Thymus (tissue), 11 donors: ENCODE results near the gene UPK3BL1. TPM values are rescaled to one million over a fixed set of nuclear protein-coding genes. Genes with fewer than 3 reads are reported as not detected.
"Not testable (repeated sequence)": the region's sequence is repeated elsewhere in the genome, so short reads cannot be mapped to it uniquely, and the experiment has no call there.

Experiments used
- DNase-seq, 9 donors: peaks; one replicate each; pipeline ENCODE4 v3.0.0-alpha.2; 2013; ENCODE audit warnings: low spot score in 9 of 9, low read depth in 6 of 9, missing footprints in 1 of 9
- H3K27ac ChIP-seq, 2 donors: one replicate each; pipeline ENCODE4 v1.5.1; 2013; ENCODE audit warnings: control low read depth in 1 of 2, low read depth in 1 of 2, low read length in 1 of 2, mild to moderate bottlenecking in 1 of 2, moderate library complexity in 1 of 2
- H3K27me3 ChIP-seq, 2 donors: one replicate each; pipeline ENCODE4 v1.5.1; 2013; ENCODE audit warnings: low read length in 1 of 2; ENCODE audit not compliant: control insufficient read depth in 2 of 2, insufficient read depth in 1 of 2
- H3K36me3 ChIP-seq, 2 donors: one replicate each; pipeline ENCODE4 v1.5.1; 2013; ENCODE audit warnings: low read length in 1 of 2, mild to moderate bottlenecking in 1 of 2, moderate library complexity in 1 of 2; ENCODE audit not compliant: control insufficient read depth in 2 of 2, insufficient read depth in 2 of 2
- H3K4me1 ChIP-seq, 2 donors: one replicate each; pipeline ENCODE4 v1.5.1; 2013; ENCODE audit warnings: low read length in 2 of 2; ENCODE audit not compliant: control insufficient read depth in 2 of 2, insufficient read depth in 2 of 2
- H3K4me3 ChIP-seq, 2 donors: one replicate each; pipeline ENCODE4 v1.5.1; 2013; ENCODE audit warnings: low read length in 2 of 2, control low read depth in 1 of 2, mild to moderate bottlenecking in 1 of 2
- H3K9me3 ChIP-seq, 2 donors: one replicate each; pipeline ENCODE4 v1.5.1; 2013; ENCODE audit warnings: low read length in 1 of 2, mild to moderate bottlenecking in 1 of 2; ENCODE audit not compliant: control insufficient read depth in 2 of 2, insufficient read depth in 1 of 2
- WGBS: extraction: QIAGEN DNeasy Blood & Tissue Kit; methylation state at CpG from one replicate; pipeline ENCODE4 v1.1.7; 2013; 5-methylcytosine and 5-hydroxymethylcytosine counted together
- polyA plus RNA-seq: library from polyadenylated mRNA; stranded (reverse); fragments of 200-250 nt; gene quantifications from one replicate; pipeline ENCODE4 v1.2.3, GENCODE V29; 2013
- total RNA-seq: library from RNA; stranded (reverse); fragments of 120-200 nt; gene quantifications from one replicate; pipeline ENCODE4 v1.2.4, GENCODE V29; 2013
- donor health status: healthy.

UPK3BL1 gene
- total and polyA plus RNA-seq, 2 donors: 11.5 to 256 TPM

GRCh38 chr7:102599699-102600098, 42.9 kb downstream of the UPK3BL1 start:
- not testable (repeated sequence) for H3K27me3 ChIP-seq, H3K4me3 ChIP-seq, H3K36me3 ChIP-seq, H3K9me3 ChIP-seq, H3K4me1 ChIP-seq, H3K27ac ChIP-seq, DNase-seq
- WGBS: no CpG with 5 or more reads among the region's 9 CpGs

- not testable (repeated sequence) for H3K27me3 ChIP-seq, H3K4me3 ChIP-seq, H3K4me1 ChIP-seq, H3K27ac ChIP-seq, H3K9me3 ChIP-seq, DNase-seq, H3K36me3 ChIP-seq
- 79% methylated on average over 4 of the region's 10 CpGs for WGBS
Observed at GRCh38 chr7:102596036-102596435, 46.6 kb downstream of the UPK3BL1 start.

- not testable (repeated sequence) for H3K27me3 ChIP-seq, H3K4me3 ChIP-seq, DNase-seq, H3K4me1 ChIP-seq, H3K36me3 ChIP-seq, H3K27ac ChIP-seq, H3K9me3 ChIP-seq
- WGBS: no CpG with 5 or more reads among the region's 68 CpGs
Observed at GRCh38 chr7:102593637-102594334, 48.8 kb downstream of the UPK3BL1 start.

- H3K27ac ChIP-seq, H3K4me1 ChIP-seq, H3K36me3 ChIP-seq, H3K4me3 ChIP-seq, H3K27me3 ChIP-seq, DNase-seq, H3K9me3 ChIP-seq: not testable (repeated sequence)
- 37% methylated on average over 6 of the region's 26 CpGs for WGBS
Observed at GRCh38 chr7:102592477-102593019, 50.0 kb downstream of the UPK3BL1 start.

GRCh38 chr7:102589857-102590256, 52.7 kb downstream of the UPK3BL1 start:
- H3K27me3 ChIP-seq, H3K36me3 ChIP-seq, H3K4me1 ChIP-seq, H3K27ac ChIP-seq, H3K4me3 ChIP-seq, DNase-seq, H3K9me3 ChIP-seq: not testable (repeated sequence)
- WGBS: no CpG with 5 or more reads among the region's 9 CpGs

Other genes starting within 250 kb of the UPK3BL1 start
- gene PRKRIP1, start 246.4 kb downstream of the UPK3BL1 start, total RNA-seq: 19.4 TPM
- gene PRKRIP1, start 246.4 kb downstream of the UPK3BL1 start, polyA plus RNA-seq: 54.4 TPM
- gene ORAI2, start 209.2 kb downstream of the UPK3BL1 start, total RNA-seq: 13.6 TPM
- 11.6 TPM for gene ORAI2, start 209.2 kb downstream of the UPK3BL1 start, polyA plus RNA-seq
- 10.0 TPM for gene ALKBH4, start 177.9 kb downstream of the UPK3BL1 start, total RNA-seq
- gene ALKBH4, start 177.9 kb downstream of the UPK3BL1 start, polyA plus RNA-seq: 11.4 TPM
- 16.2 TPM for gene LRWD1, start 177.8 kb downstream of the UPK3BL1 start, total RNA-seq
- 19.9 TPM for gene LRWD1, start 177.8 kb downstream of the UPK3BL1 start, polyA plus RNA-seq
- 76.0 TPM for gene POLR2J, start 163.9 kb downstream of the UPK3BL1 start, total RNA-seq
- 67.1 TPM for gene POLR2J, start 163.9 kb downstream of the UPK3BL1 start, polyA plus RNA-seq
- gene RASA4B, start 125.0 kb downstream of the UPK3BL1 start, total RNA-seq: 7.2 TPM
- 14.7 TPM for gene RASA4B, start 125.0 kb downstream of the UPK3BL1 start, polyA plus RNA-seq
- gene UPK3BL2, start 99.1 kb downstream of the UPK3BL1 start, total RNA-seq: 2.8 TPM
- 28.2 TPM for gene UPK3BL2, start 99.1 kb downstream of the UPK3BL1 start, polyA plus RNA-seq
- gene SPDYE2, start 91.6 kb downstream of the UPK3BL1 start, total RNA-seq: 0.05 TPM
- 0.05 TPM for gene SPDYE2, start 91.6 kb downstream of the UPK3BL1 start, polyA plus RNA-seq
- gene POLR2J3, start 70.2 kb downstream of the UPK3BL1 start, total RNA-seq: 26.3 TPM
- 75.2 TPM for gene POLR2J3, start 70.2 kb downstream of the UPK3BL1 start, polyA plus RNA-seq
- gene RASA4, start 26.0 kb downstream of the UPK3BL1 start, total RNA-seq: 13.6 TPM
- 42.3 TPM for gene RASA4, start 26.0 kb downstream of the UPK3BL1 start, polyA plus RNA-seq
- not detected for gene SPDYE2B, start 7.5 kb upstream of the UPK3BL1 start, total RNA-seq
- gene SPDYE2B, start 7.5 kb upstream of the UPK3BL1 start, polyA plus RNA-seq: 0.02 TPM
- 1.3 TPM for gene POLR2J2, start 28.9 kb upstream of the UPK3BL1 start, total RNA-seq
- 4.8 TPM for gene POLR2J2, start 28.9 kb upstream of the UPK3BL1 start, polyA plus RNA-seq
- gene FAM185A, start 106.2 kb upstream of the UPK3BL1 start, total RNA-seq: 8.2 TPM
- gene FAM185A, start 106.2 kb upstream of the UPK3BL1 start, polyA plus RNA-seq: 5.6 TPM